LNCAP (cell line): ENCODE measurements around the gene SLC9A2.

Experiments used
- TF ChIP-seq, protein P1 (sequence below): fragments of 450-650 bp; IDR thresholded peaks from 2 replicates; pipeline ENCODE4 v1.5.1; 2017; ENCODE audit warnings: mild to moderate bottlenecking

Gene SLC9A2

GRCh38 chr2:102743259-102743658, 123.9 kb downstream of the SLC9A2 start:
- TF ChIP-seq, protein P1, sequence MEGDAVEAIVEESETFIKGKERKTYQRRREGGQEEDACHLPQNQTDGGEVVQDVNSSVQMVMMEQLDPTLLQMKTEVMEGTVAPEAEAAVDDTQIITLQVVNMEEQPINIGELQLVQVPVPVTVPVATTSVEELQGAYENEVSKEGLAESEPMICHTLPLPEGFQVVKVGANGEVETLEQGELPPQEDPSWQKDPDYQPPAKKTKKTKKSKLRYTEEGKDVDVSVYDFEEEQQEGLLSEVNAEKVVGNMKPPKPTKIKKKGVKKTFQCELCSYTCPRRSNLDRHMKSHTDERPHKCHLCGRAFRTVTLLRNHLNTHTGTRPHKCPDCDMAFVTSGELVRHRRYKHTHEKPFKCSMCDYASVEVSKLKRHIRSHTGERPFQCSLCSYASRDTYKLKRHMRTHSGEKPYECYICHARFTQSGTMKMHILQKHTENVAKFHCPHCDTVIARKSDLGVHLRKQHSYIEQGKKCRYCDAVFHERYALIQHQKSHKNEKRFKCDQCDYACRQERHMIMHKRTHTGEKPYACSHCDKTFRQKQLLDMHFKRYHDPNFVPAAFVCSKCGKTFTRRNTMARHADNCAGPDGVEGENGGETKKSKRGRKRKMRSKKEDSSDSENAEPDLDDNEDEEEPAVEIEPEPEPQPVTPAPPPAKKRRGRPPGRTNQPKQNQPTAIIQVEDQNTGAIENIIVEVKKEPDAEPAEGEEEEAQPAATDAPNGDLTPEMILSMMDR = no peak

- TF ChIP-seq, protein P1 = no peak
Observed at GRCh38 chr2:102748107-102748506, 128.8 kb downstream of the SLC9A2 start.

- TF ChIP-seq, protein P1 = no peak
Observed at GRCh38 chr2:102749938-102750337, 130.6 kb downstream of the SLC9A2 start.

- TF ChIP-seq, protein P1 = peak; percentile 64
Observed at GRCh38 chr2:102753563-102754159, 134.3 kb downstream of the SLC9A2 start.

- TF ChIP-seq, protein P1 = no peak
Observed at GRCh38 chr2:102754456-102755145, 135.2 kb downstream of the SLC9A2 start.

GRCh38 chr2:102755284-102755683, 135.9 kb downstream of the SLC9A2 start:
- TF ChIP-seq, protein P1 = no peak

GRCh38 chr2:102758439-102758838, 139.1 kb downstream of the SLC9A2 start:
- TF ChIP-seq, protein P1 = no peak
